Measurements from ENCODE around the gene USP48. TPM values are rescaled to one million over a fixed set of nuclear protein-coding genes. Genes with fewer than 3 reads are reported as not detected.

Gene USP48
- total and polyA plus RNA-seq, 2 of the 13 experiments (the other 11 are each of a cell fraction or from before 2014, with no cell fraction given): 30.4 to 30.7 TPM

DNA sequence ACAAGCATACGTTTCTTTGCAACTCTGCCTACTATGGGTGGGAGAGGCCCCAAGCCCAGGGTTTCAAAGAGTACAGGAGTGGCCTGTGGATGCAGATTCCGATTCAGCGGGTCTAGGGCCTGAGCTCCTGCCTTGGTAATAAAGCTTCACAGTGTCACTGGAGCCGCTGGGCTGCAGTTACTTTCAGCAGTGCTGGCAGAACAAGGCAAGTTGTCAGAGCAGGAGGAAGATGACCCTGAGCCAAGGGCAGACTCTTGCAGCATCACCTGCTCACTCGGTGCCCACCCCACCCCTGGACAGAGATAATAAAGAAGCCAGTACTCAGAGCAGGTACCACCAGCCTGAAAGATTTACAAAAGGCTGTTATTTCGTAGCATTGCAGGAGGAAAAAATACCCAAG, 105.8 kb downstream of the USP48 start:
- no peaks in the 10 kb centered on the region for H3K27me3 ChIP-seq (ENCODE audit: control insufficient read depth in 1 of 2, insufficient read depth in 2 of 2, low read length in 2 of 2)
- no peak overlapping the region for H3K4me3 ChIP-seq (replicated peaks in 1 of 3; ENCODE audit: insufficient read depth in 1 of 3, low read depth in 2 of 3, low read length in 3 of 3)
- FAIRE-seq: no peak
- H3K9me3 ChIP-seq (ENCODE audit: low read length): no peaks in the 10 kb centered on the region
- H3K4me2 ChIP-seq (ENCODE audit: low read depth, low read length): no peak overlapping the region
- TF ChIP-seq, protein P1, sequence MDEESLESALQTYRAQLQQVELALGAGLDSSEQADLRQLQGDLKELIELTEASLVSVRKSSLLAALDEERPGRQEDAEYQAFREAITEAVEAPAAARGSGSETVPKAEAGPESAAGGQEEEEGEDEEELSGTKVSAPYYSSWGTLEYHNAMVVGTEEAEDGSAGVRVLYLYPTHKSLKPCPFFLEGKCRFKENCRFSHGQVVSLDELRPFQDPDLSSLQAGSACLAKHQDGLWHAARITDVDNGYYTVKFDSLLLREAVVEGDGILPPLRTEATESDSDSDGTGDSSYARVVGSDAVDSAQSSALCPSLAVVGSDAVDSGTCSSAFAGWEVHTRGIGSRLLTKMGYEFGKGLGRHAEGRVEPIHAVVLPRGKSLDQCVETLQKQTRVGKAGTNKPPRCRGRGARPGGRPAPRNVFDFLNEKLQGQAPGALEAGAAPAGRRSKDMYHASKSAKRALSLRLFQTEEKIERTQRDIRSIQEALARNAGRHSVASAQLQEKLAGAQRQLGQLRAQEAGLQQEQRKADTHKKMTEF (CRISPR knock-in tag; IDR thresholded peaks at IDR 0.05): no peak
- TF ChIP-seq ZNF878 (CRISPR knock-in tag; IDR thresholded peaks at IDR 0.05): no peak
- TF ChIP-seq ZMYM4 (CRISPR knock-in tag; IDR thresholded peaks at IDR 0.05): no peak
- no peak for TF ChIP-seq XRCC5 (optimal IDR thresholded peaks at IDR 0.05; ENCODE audit: low read length)
- no peak for TF ChIP-seq ZNF678 (CRISPR knock-in tag; IDR thresholded peaks at IDR 0.05)
- TF ChIP-seq, protein P2, sequence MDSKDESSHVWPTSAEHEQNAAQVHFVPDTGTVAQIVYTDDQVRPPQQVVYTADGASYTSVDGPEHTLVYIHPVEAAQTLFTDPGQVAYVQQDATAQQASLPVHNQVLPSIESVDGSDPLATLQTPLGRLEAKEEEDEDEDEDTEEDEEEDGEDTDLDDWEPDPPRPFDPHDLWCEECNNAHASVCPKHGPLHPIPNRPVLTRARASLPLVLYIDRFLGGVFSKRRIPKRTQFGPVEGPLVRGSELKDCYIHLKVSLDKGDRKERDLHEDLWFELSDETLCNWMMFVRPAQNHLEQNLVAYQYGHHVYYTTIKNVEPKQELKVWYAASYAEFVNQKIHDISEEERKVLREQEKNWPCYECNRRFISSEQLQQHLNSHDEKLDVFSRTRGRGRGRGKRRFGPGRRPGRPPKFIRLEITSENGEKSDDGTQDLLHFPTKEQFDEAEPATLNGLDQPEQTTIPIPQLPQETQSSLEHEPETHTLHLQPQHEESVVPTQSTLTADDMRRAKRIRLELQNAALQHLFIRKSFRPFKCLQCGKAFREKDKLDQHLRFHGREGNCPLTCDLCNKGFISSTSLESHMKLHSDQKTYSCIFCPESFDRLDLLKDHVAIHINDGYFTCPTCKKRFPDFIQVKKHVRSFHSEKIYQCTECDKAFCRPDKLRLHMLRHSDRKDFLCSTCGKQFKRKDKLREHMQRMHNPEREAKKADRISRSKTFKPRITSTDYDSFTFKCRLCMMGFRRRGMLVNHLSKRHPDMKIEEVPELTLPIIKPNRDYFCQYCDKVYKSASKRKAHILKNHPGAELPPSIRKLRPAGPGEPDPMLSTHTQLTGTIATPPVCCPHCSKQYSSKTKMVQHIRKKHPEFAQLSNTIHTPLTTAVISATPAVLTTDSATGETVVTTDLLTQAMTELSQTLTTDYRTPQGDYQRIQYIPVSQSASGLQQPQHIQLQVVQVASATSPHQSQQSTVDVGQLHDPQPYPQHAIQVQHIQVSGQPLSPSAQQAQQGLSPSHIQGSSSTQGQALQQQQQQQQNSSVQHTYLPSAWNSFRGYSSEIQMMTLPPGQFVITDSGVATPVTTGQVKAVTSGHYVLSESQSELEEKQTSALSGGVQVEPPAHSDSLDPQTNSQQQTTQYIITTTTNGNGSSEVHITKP (CRISPR knock-in tag; IDR thresholded peaks at IDR 0.05; ENCODE audit: low read depth): no peak
- TF ChIP-seq PHB2 (IDR thresholded peaks at IDR 0.05; ENCODE audit: partially characterized antibody): no peak
- TF ChIP-seq YEATS4 (CRISPR knock-in tag; IDR thresholded peaks at IDR 0.05; ENCODE audit: borderline replicate concordance): no peak
- no peak for TF ChIP-seq KLF12 (CRISPR knock-in tag; IDR thresholded peaks at IDR 0.05; ENCODE audit: borderline replicate concordance)
- TF ChIP-seq EHMT2 (IDR thresholded peaks at IDR 0.05; ENCODE audit: borderline replicate concordance, low read depth, low read length): no peak
- no peak for TF ChIP-seq ZNF205 (CRISPR knock-in tag; IDR thresholded peaks at IDR 0.05)
- TF ChIP-seq RXRB (CRISPR knock-in tag; IDR thresholded peaks at IDR 0.05; ENCODE audit: borderline replicate concordance): no peak
- TF ChIP-seq PHF5A (CRISPR knock-in tag; IDR thresholded peaks at IDR 0.05; ENCODE audit: low read depth, unreplicated experiment): no peak
- no peak for TF ChIP-seq ZNF777 (CRISPR knock-in tag; IDR thresholded peaks at IDR 0.05)
- TF ChIP-seq, protein P3, sequence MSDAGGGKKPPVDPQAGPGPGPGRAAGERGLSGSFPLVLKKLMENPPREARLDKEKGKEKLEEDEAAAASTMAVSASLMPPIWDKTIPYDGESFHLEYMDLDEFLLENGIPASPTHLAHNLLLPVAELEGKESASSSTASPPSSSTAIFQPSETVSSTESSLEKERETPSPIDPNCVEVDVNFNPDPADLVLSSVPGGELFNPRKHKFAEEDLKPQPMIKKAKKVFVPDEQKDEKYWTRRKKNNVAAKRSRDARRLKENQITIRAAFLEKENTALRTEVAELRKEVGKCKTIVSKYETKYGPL (CRISPR knock-in tag; IDR thresholded peaks at IDR 0.05): no peak
- no peak for TF ChIP-seq RFXAP (CRISPR knock-in tag; IDR thresholded peaks at IDR 0.05; ENCODE audit: borderline replicate concordance)
- no peaks in the 10 kb centered on the region for H4K20me1 ChIP-seq (ENCODE audit: insufficient read depth, low read length)
- intact Hi-C loops (cut with micrococcal nuclease; ENCODE audit: unreplicated experiment) (no loop called here), in situ Hi-C loops (cut with HindIII; ENCODE audit: extremely low pct_ligation_motif_present, low pct_unique_long_range_greater_than_20kb) (no loop called here)
- no peak overlapping the region for H3K9ac ChIP-seq (ENCODE audit: insufficient read depth, low read depth, low read length)
- no TSS peak for BruUV-seq (replicated peaks)
- ATAC-seq: no peak
- peaks cover 16% of the 10 kb centered on the region for H3K4me1 ChIP-seq (ENCODE audit: insufficient read depth, low read length)
- 94% methylated on average over 6 of the region's 6 CpGs for WGBS (ENCODE audit: low lambda C conversion rate)
- POLR2A ChIA-PET: no interaction called here
- no peak overlapping the region for H2AFZ ChIP-seq (ENCODE audit: low read length)
- H3K36me3 ChIP-seq (replicated peaks in 1 of 2; ENCODE audit: control insufficient read depth in 1 of 2, insufficient read depth in 2 of 2, low read length in 2 of 2): peaks cover 0 to 12% of the 10 kb centered on the region in 2 experiments; a peak in 1 of 5 replicates
- no peak overlapping the region for H3K27ac ChIP-seq (ENCODE audit: extremely low read length, insufficient read depth, low read length)
- DNase-seq (ENCODE audit: low spot score): no peak
- CTCF ChIA-PET (ENCODE audit: low intra/inter-chr PET ratio, low total read pairs): no interaction called here
- H3K79me2 ChIP-seq (ENCODE audit: insufficient read depth, low read length): no peaks in the 10 kb centered on the region
